Mucosa of descending colon (tissue), 3 donors: Measurements from ENCODE around the gene KIAA1614. TPM values are rescaled to one million over a fixed set of nuclear protein-coding genes. Genes with fewer than 3 reads are reported as not detected.

Experiments
- ATAC-seq: fragments of 200-7000 bp; cut with Tn5 transposase; one replicate; pipeline ENCODE4 v1.9.1; 2020; ENCODE audit warnings: mild to moderate bottlenecking, moderate library complexity
- DNase-seq, 3 donors: peaks; one replicate each; pipeline ENCODE4 v3.0.0-alpha.2; 2020
- H3K36me3 ChIP-seq: fragments of 200-600 bp; one replicate; pipeline ENCODE4 v1.8.0; 2021; ENCODE audit warnings: low read depth, mild to moderate bottlenecking
- H3K4me1 ChIP-seq: fragments of 200-600 bp; one replicate; pipeline ENCODE4 v1.8.0; 2021; ENCODE audit warnings: low read depth, mild to moderate bottlenecking
- H3K4me3 ChIP-seq: fragments of 200-600 bp; one replicate; pipeline ENCODE4 v1.8.0; 2021; ENCODE audit warnings: mild to moderate bottlenecking
- H3K9me3 ChIP-seq: fragments of 200-600 bp; one replicate; pipeline ENCODE4 v1.8.0; 2021; ENCODE audit warnings: mild to moderate bottlenecking
- CTCF ChIP-seq: fragments of 200-600 bp; IDR thresholded peaks from one replicate; pipeline ENCODE4 v1.8.0; 2022; ENCODE audit warnings: antibody characterized with exemption, mild to moderate bottlenecking
- intact Hi-C, 2 donors: fragments of 100-400 bp; cut with DNase I in 1 of 2; cut with micrococcal nuclease in 1 of 2; formaldehyde crosslinking; loops; one replicate each; pipeline versions ENCODE4 v1.11.0 to v1.11.1; 2022; cut with DNase I, micrococcal nuclease
- total RNA-seq, 3 donors: library from RNA; stranded (reverse); fragmentation: NEBNext Ultra II Directional in 2 of 3; extraction: Animal tissue kit (Norgen Biotek cat#: 25700) in 2 of 3; gene quantifications; one replicate each; pipeline versions ENCODE4 v1.2.1 to v1.2.4, GENCODE V29; 2021 to 2023
- donor health status: DM: no; HTN: no; CAD: no; lungs with moderate emphysema.
- donor health status: DM: no; HTN: no; CAD: no.
- donor health status: DM: no; HTN: yes; CAD: no.

Gene KIAA1614
- total RNA-seq, 3 donors from 2014 or later, result 1.2 to 11.1 (median 2.0) TPM

GRCh38 chr1:180932378-180932777, 19.7 kb downstream of the KIAA1614 start:
- DNase-seq, result no peak
- H3K36me3 ChIP-seq, result no peaks in the 10 kb centered on the region
- no peaks in the 10 kb centered on the region for H3K4me1 ChIP-seq
- intact Hi-C loops, result no loop called here
- no peak overlapping the region for H3K4me3 ChIP-seq
- TF ChIP-seq CTCF, result no peak
- ATAC-seq, result no peak
- no peaks in the 10 kb centered on the region for H3K9me3 ChIP-seq

GRCh38 chr1:180933141-180933540, 20.4 kb downstream of the KIAA1614 start:
- Histone ChIP-seq H3K36me3 (no peaks in the 10 kb centered on the region), H3K4me3 (no peak overlapping the region), H3K4me1 (no peaks in the 10 kb centered on the region), H3K9me3 (no peaks in the 10 kb centered on the region)
- intact Hi-C loops, result no loop called here
- no peak for ATAC-seq
- TF ChIP-seq CTCF, result no peak
- DNase-seq, result no peak

GRCh38 chr1:180934563-180934962, 21.9 kb downstream of the KIAA1614 start:
- DNase-seq, result peak in 1 of 3 donors; percentile 12
- TF ChIP-seq CTCF, result no peak
- Histone ChIP-seq H3K9me3 (no peaks in the 10 kb centered on the region), H3K36me3 (no peaks in the 10 kb centered on the region), H3K4me1 (no peaks in the 10 kb centered on the region), H3K4me3 (no peak overlapping the region)
- no peak for ATAC-seq
- intact Hi-C loops, result no loop called here

- Histone ChIP-seq H3K4me1 (no peaks in the 10 kb centered on the region), H3K4me3 (no peak overlapping the region), H3K9me3 (no peaks in the 10 kb centered on the region), H3K36me3 (no peaks in the 10 kb centered on the region)
- ATAC-seq, result peak; percentile 91
- TF ChIP-seq CTCF, result no peak
- intact Hi-C loops, result no loop called here
- peak in 2 of 3 donors; percentile 54 to 63 for DNase-seq
These were observed 22.8 kb downstream of the KIAA1614 start for GRCh38 chr1:180935326-180936109.

- Histone ChIP-seq H3K4me1 (no peaks in the 10 kb centered on the region), H3K4me3 (no peak overlapping the region), H3K9me3 (no peaks in the 10 kb centered on the region), H3K36me3 (no peaks in the 10 kb centered on the region)
- DNase-seq (no peak), ATAC-seq (no peak)
- intact Hi-C loops, result no loop called here
- TF ChIP-seq CTCF, result no peak
These were observed 23.7 kb downstream of the KIAA1614 start for GRCh38 chr1:180936110-180937011.
